ENCODE measurements around the gene HLA-DQB1.
"Not testable (repeated sequence)": the region's sequence is repeated elsewhere in the genome, so short reads cannot be mapped to it uniquely, and the experiment has no call there.

The HLA-DQB1 gene

DNA sequence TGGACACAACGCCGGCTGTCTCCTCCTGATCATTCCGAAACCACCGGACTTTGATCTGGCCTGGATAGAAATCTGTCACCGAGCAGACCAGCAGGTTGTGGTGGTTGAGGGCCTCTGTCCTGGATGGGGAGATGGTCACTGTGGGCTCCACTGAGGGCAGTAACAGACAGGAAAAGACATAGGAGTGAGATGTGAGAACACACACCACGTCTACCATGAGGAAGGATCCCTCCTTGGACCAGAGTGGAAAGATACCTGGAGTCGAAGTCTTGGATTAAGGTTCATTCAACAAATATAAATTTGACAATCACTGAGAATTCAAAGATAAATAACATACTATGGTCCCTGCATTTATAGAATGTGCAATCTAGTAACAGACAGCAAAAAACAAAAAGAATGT is 4.4 kb downstream of the HLA-DQB1 start:
- DNase-seq, result no peak

DNA sequence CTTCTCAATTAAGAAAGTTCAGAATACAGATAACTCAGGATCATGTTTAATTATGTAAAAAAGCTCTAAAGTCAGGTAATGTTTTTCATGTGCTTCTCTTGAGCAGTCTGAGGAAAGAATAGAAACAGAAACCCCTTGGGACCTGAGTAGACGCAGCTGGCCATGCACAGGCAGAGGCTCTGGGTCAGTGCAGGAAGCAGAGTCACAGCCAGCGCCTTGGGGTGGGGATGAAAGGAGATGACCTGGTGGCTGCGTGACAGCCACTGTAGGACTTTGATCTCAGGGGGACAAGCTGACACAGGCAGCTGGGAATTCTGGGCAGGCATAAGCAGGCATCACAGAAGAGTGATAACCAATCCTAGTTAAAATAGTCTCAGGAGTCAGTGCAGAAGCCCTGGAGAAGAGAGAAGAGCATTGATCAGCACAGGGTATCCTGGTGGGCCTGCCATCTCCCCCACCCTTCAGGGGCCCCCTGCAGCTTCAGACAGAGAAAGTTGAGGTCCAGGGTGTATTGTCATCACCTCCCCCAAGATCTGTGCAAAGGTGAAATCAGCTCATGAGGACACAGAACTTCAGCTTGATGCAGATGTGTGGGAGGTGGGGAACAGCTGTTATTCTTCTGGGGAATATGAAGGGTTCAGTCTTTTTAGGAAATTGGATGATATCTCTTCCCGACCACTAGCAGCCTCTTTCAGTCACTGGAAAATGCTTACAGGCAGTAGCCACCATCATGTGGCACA is 6.4 kb downstream of the HLA-DQB1 start:
- no peak for DNase-seq

DNA sequence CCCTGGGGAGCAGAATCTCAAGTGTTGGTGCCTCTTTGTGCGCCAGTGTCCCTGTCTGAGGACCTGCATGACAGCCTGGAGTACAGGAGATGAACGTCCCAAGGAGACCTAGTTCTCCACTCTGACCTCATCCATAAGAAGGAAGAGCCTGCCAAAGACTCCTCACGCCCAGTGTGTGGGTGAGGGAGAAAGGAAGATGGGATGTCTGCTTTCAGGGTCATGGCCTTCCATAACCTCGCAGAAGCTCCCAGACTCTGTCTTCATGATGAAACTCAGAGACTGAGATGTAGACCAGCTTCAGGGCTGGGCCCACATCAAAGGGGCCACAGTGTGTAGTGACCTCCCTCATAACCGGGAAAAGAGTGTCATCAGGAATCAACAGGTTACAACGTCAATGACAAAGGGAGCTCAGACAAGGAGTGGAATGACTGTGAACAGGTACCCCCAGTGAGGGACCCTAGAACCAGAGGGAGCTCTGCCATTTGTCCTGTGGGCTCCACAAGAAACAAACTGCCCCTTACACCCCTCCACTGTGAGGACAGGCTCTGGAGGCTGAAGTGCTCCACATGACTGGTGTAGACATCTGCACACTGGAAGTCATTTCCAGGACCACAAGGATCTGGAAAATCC is 8.1 kb downstream of the HLA-DQB1 start:
- no peak for DNase-seq

DNA sequence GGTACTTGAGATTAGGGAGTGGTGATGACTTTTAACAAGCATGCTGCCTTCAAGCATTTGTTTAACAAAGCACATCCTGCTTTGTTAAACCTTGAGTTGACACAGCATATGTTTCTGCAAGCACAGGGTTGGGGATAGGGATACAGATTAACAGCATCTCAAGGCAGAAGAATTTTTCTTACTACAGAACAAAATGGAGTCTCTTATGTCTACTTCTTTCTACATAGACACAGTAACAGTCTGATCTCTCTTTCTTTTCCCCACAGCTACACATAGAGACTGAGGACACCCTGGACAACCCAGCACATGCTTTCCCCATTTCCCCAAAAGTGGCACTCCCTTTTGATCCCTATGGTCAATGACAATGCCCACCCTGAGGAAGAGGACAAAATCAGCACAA is 8.6 kb downstream of the HLA-DQB1 start:
- not testable (repeated sequence) for DNase-seq

DNA sequence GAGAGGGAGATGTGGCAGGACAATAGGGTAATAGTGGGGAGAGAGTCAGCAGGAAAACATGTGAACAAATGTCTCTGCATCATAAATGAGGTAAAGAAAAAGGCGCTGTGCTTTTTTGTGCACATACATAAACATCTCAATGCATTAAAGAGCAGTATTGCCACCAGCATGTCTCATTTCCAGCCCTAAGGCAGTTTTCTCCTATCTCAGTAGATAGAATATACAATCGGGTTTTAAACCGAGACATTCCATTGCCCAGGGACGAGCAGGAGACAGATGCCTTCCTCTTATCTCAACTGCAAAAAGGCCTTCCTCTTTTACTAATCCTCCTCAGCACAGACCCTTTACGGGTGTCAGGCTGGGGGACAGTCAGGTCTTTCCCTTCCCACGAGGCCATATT is 9.1 kb downstream of the HLA-DQB1 start:
- not testable (repeated sequence) for DNase-seq

DNA sequence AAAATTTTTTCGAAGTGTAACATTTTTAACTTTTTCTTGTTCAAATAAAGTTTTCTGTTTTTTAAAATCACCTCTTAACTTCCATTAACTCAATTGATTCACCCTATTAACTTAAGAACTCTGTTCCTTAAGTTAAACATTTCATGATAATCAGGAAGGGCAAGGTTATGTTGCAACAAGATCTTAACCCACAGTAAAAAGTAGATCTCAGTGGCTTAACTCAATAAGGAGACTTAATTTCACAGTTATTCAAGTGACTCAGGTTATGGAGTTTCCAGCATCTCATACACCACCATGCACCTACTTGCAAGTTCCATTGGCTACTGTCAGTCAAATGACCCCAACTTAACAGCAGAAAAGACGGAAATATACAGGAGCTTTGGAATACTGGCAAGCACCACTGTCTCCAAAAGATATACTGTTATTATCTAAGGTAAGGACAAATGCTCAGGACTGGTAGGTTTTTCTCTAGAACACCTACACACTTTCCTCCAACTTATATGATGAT is 11.2 kb downstream of the HLA-DQB1 start:
- DNase-seq, result no peak

DNA sequence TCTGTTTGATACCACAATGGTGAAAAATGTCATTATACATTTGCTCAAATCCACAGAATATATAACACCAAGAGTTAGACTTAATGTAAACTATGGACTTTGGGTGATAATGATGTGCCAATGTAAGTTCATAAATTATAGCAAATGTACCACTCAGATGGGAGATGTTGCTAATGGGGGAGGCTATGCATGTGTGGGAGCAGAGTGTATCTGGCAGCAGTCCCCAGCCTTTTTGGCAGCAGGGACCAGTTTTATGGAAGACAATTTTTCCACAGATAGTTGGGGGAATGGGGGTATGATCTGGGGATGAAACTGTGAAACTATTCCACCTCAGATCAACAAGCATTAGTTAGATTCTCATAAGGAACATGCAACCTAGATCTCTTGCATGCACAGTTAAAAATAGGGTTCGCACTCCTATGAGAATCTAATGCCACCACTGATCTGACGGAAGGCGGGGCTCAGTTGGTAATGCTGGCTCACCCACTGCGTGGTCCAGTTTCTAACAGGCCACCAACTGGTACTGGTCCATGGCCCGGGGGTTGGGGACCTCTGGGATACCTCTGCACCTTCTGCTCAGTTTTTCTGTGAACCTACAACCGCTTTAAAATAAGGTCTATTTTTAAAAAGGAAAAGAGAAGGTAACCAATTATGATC is 21.3 kb downstream of the HLA-DQB1 start:
- DNase-seq, result no peak

DNA sequence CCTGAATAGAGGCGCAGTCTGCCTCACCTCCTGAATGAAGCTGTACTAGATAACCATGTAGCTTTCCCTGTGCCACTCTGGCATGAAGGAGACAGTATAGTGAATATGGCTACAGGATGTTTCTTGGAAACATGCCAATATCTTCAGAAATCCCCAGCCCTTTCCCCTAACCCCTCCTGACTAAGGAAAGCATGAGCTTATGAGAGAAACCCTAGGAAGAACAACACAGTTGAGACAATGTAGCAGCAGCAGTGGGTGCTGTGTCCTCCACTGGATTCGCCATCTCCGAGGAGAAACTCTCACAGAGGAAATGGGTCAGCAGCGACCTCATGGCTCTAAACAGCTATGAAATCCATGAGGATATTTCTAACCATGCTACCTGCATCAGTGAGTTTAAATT is 22.6 kb downstream of the HLA-DQB1 start:
- DNase-seq, result no peak

DNA sequence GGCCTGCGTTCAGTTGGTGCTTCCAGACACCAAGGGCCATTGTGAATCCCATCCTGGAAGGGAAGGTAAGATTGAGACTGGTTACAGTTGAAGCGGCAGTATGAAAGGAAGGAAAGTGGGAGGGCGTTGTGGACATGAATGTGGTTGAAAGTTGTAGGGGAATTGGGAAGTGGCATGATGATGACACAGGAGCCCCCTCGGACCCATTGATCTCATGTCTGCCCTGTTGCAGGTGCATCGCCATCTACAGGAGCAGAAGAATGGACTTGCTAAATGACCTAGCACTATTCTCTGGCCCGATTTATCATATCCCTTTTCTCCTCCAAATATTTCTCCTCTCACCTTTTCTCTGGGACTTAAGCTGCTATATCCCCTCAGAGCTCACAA is 23.7 kb downstream of the HLA-DQB1 start:
- DNase-seq, result no peak

DNA sequence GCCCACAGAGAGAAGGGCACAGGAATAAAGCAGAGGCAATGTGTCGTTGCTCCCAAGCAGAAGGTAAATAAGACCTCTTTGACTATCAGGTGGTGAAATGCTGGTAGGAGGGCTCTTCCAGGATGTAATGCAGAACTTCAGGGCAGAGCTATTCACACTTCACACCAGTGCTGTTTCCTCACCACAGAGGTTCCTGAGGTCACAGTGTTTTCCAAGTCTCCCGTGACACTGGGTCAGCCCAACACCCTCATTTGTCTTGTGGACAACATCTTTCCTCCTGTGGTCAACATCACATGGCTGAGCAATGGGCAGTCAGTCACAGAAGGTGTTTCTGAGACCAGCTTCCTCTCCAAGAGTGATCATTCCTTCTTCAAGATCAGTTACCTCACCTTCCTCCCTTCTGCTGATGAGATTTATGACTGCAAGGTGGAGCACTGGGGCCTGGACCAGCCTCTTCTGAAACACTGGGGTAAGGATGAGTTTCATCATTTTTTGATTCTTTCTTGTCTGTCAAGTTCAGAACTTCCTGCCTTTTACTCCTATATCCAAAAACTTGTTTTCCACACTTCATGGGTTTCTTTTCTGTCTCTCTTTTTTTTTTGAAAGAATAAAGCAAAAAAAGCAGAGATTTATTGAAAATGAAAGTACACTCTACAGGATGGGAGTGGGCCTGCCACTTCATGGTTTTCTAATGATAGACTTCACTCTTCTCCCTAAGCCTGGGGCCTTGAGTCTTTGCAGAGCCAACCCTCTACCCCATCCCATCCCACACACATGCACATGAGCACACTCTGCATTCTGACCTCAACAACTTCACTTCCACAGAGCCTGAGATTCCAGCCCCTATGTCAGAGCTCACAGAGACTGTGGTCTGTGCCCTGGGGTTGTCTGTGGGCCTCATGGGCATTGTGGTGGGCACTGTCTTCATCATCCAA is 24.4 kb downstream of the HLA-DQB1 start:
- not testable (repeated sequence) for DNase-seq

DNA sequence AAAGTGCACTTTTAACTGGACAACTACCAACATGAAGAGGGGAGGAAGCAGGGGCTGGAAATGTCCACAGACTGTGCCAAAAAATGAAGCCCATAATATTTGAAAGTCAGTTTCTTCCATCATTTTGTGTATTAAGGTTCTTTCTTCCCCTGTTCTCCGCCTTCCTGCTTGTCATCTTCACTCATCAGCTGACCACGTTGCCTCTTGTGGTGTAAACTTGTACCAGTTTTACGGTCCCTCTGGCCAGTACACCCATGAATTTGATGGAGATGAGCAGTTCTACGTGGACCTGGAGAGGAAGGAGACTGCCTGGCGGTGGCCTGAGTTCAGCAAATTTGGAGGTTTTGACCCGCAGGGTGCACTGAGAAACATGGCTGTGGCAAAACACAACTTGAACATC is 25.3 kb downstream of the HLA-DQB1 start:
- no peak for DNase-seq

DNA sequence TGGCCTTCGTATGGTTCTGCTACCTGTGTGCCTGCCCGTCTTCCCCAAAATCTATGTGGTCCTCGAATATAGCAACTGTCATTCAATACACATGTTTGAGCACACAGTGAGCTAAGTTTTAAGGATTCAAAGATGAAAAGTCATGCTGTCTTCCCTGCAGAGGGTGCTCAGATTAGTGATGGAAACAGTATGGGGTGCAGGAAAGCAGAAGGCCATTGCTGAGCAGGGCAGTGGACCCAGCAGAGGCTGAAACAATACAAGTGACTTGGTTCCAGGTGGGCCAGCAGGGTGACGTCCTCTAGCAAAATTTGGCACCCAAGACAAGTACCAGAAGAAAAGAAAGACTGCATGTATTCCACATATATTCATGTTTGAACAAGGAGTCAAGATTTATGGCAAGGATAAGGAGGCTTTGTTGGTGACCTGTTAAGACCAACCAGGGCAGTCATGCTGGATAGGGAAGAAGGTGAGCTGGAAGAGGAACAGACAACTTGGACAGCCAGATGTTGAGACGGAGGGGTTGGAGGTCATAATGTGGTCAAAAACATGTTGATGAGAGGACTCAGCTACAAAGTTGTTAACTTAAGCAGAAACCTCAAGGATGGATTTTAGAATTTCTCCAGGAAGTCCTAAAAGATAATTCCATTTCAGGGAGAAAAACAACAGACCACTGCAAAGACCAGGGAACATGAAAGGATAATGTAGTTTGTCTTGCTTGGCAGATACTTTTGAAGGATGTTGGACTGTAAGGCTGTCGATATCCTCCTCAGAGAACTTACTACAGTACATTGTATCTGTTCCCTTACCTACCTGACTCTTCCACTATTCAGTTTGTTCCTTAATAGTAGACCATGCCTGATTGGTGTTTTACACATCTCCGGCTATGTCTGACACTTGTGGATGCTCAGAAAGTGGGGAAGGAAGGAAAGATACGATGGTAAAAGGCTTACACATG is 26.7 kb downstream of the HLA-DQB1 start:
- DNase-seq, result no peak

DNA sequence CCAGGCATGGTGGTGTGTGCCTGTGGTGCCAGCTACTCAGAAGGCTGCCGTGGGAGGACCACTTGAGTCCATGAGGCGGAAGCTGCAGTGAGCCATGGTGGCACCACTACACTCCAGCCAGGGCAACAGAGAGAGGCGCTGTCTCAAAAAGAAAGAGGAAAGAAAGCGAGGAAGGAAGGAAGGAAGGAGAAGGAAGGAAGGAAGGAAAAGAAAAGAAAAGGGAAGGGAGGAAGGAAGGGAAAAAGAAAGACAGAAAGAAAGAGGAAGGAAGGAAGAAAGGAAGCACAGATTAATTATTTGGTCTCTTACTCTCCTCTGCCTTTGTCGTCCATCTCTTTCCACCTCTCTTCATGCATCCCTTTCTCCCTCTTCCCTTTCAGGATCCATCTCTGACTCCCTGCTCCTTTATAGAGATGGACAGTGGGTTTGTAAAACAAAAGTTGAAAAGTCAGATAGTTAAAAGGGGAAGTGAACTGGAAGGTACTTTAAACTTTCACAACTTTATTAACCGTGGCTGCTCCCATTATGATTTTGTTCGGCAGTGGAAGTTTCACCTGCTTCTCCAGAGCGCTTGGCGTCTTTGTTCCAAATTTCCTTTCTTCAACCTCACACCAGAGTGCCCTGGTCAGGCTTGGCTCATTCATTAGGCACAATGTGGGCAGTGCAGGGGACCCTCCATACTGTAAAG is 27.8 kb downstream of the HLA-DQB1 start:
- DNase-seq, result no peak

DNA sequence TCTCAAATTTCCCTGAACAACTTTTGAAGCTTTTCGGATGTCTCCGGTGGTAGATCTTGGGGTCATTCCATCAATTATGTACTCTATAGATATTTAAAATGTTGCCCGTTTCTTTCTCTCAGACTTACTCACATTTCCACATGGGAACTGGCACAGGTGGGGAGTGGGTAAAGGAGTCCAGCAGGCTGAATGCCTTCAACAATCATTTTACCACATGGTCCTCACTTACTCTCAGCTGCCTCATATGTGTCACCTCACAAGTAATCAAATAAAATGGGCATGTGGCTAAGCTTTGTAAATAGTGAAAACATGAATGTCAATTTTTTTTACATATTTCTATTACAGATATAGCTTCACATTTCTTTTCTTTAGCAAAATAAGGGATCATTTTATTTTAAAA is 28.6 kb downstream of the HLA-DQB1 start:
- DNase-seq, result no peak

DNA sequence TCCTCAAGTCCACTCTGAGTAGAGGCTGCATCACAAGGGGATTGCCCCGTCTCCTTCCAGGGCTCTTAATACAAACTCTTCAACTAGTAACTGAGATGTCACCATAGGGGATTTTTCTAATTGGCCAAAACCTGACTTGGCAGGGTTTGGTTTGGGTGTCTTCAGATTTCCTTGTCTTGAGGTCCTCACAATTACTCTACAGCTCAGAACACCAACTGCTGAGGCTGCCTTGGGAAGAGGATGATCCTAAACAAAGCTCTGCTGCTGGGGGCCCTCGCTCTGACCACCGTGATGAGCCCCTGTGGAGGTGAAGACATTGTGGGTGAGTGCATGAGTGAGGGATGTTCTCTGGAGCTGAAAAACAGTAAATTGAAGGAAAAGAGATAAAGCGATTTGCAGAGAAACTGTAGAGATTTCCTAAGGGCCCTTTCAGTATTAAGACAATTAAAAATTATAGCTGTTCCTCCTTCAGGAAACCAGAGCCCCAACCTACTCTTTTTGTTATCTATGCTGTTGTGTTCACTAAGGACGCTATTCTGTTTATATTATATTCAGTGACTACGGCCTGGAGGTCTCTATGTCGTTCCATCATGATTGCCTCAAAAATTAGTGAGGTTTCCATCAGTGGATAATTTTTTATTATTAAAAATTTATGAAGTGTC is 29.1 kb downstream of the HLA-DQB1 start, which contains the start of gene HLA-DQA1:
Gene HLA-DQA1, plus strand, starts transcription at position 188 of the 662 bp plus-strand sequence. Its CDS starts 53 bp downstream, at position 241.
- DNase-seq, result no peak

DNA sequence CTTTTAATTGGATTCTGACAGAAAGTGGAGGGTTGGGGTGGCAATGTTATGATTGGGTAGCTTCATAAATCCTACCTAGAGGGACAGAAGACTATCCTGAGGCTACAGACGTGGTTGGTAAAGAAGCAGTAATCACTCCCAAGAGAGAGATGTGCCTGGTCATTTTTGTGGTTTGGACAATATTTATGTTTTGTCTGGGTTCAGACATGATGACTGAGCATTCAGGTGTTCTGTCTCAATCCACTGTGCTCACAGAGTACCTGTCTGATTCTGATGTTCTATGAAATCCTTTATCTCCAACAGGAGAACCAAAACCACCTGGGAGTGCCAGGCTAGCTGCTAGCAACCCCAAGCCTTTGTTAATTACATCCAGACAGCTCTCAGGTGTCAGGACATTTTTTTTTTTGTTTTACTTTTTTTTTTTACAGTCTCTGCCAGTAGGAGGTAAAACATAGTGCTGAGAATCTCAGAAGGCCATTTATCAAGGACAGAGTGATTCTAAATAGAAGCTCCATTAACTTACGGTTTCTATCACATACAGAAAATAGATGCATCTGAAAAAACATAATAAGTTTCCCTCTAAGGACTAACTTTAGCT is 30.8 kb downstream of the HLA-DQB1 start:
- DNase-seq, result no peak

DNA sequence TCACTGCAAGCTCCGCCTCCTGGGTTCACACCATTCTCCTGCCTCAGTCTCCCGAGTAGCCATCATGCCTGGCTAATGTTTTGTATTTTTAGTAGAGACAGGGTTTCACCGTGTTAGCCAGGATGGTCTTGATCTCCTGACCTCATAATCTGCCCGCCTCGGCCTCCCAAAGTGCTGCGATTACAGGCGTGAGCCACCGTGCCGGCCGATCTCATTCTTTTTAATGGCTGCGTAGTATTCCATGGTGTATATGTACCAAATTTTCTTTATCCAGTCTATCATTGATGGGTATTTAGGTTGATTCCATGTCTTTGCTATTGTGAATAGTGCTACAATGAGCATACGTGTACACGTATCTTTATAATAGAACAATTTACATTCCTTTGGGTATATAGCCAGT is 36.7 kb downstream of the HLA-DQB1 start:
- not testable (repeated sequence) for DNase-seq

DNA sequence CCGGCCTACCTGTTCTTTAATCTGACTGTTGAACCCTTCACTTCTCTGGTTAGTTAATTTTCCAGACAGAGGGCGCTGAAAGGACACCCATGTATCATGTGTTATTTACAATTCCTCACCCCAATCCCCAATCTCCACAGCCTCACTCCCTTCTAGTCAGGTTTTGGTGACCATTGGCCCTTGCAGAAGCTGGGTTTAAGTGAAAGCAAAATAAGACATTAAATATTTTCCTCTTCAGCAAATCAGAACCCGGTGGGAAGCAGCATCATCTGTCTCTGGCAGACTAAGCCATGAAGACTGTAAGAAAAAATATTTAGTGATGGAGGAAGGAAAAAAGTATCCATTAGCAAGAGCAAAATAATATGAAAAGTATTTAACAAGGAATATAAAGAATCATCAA is 38.6 kb downstream of the HLA-DQB1 start:
- no peak for DNase-seq

DNA sequence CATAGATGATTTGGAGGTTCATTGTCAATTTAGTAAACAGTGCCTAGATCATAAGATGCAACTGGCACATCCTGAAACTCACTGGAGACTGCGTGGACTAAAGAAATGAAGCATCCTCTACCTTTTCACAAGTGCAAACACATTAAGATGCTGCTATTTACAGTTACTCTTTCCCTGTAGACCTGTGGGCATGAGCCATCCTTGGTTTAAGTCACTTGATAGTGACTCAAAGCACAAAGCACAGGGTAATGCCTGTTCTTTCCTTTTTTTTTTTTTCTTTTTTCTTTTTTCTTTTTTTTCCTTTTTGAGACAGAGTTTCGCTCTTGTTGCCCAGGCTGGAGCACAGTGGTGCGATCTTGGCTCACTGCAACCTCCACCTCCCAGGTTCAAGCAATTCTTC is 39.2 kb downstream of the HLA-DQB1 start:
- DNase-seq, result no peak

DNA sequence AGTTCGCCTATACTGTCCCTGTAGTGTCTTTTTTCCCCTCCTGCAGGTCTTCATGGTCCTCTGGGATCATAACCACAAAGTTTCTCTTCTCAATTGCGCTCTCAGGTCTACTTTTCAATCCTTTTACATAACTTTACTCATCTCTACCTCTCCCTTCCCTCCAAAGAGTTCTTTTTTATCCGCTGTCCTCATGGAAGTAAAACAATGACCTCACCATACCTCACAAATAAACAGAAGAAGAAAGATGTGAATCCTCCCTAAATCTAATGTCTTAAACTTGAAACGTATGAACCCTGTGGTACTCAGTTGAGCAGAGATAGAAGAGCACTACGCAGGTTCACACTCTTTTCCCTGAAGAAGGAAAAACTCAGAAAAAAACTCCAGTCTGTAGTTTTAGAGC is 41.3 kb downstream of the HLA-DQB1 start:
- DNase-seq, result no peak

Measured in fibroblast of skin of right quadriceps (primary cell).